GM12878 (cell line): Measurements from ENCODE around the gene CORO7. TPM values are rescaled to one million over a fixed set of nuclear protein-coding genes. Genes with fewer than 3 reads are reported as not detected.

Source experiments
- ATAC-seq: fragments of 200-7000 bp; cut with Tn5 transposase; 3 replicates; pipeline ENCODE4 v1.9.1; 2020; ENCODE audit warnings: mild to moderate bottlenecking, moderate library complexity
- BruUV-seq: library from RNA; stranded (reverse); fragments of 400-500 nt; replicated peaks from 2 replicates; lab custom pipeline; 2021; lab: Mats Ljungman, UMichigan
- CTCF ChIA-PET: fragments of 300-600 bp; sonication (Branson Sonifier 250); formaldehyde crosslinking; extraction: SDS; loops from one replicate; lab custom pipeline; 2021; ENCODE audit warnings: inconsistent platforms; lab: Yijun Ruan, JAX
- POLR2A ChIA-PET: fragments of 350-600 bp; formaldehyde crosslinking; extraction: SDS; loops from one replicate; lab custom pipeline; 2021; ENCODE audit warnings: inconsistent platforms; lab: Charles Lee
- RAD21 ChIA-PET: fragments of 300-600 bp; sonication (Branson Sonifier 250); formaldehyde crosslinking; loops from one replicate; lab custom pipeline; 2023; ENCODE audit warnings: antibody characterized with exemption; ENCODE audit not compliant: unreplicated experiment; lab: Charles Lee
- SMC1A ChIA-PET: fragments of 300-600 bp; sonication (Branson Sonifier 250); formaldehyde crosslinking; loops from one replicate; lab custom pipeline; 2023; ENCODE audit not compliant: unreplicated experiment, uncharacterized antibody; lab: Charles Lee
- DNase-seq: peaks from one replicate; pipeline ENCODE4 v3.0.0-alpha.2; 2011; ENCODE audit warnings: low read depth, low spot score
- FAIRE-seq: peaks from 3 replicates; lab custom pipeline; 2011; peaks lifted over from hg19 to GRCh38; lab: Jason Lieb, UNC
- H2AFZ ChIP-seq: 2 replicates; pipeline ENCODE4 v1.6.0; 2011; ENCODE audit warnings: low read depth, low read length, control low read depth; ENCODE audit not compliant: control insufficient read depth
- H3K27ac ChIP-seq: 2 replicates; pipeline ENCODE4 v1.5.1; 2011; ENCODE audit warnings: control low read depth; ENCODE audit not compliant: control insufficient read depth, insufficient read depth
- H3K27me3 ChIP-seq, 2 experiments: replicated peaks in 1 of 2; 2 replicates each; pipeline versions ENCODE4 v1.6.0 to v1.6.1; 2011; ENCODE audit warnings: low read length in 1 of 2; ENCODE audit not compliant: control insufficient read depth in 2 of 2, insufficient read depth in 2 of 2
- H3K36me3 ChIP-seq, 2 experiments: 2 replicates each; pipeline ENCODE4 v1.5.1; 2011; ENCODE audit warnings: low read length in 1 of 2; ENCODE audit not compliant: control insufficient read depth in 2 of 2, insufficient read depth in 2 of 2
- H3K4me1 ChIP-seq: 2 replicates; pipeline ENCODE4 v1.6.1; 2011; ENCODE audit warnings: mild to moderate bottlenecking, low read length, moderate library complexity, mixed read lengths; ENCODE audit not compliant: control insufficient read depth, insufficient read depth
- H3K4me2 ChIP-seq: 2 replicates; pipeline ENCODE4 v1.6.0; 2011; ENCODE audit warnings: control low read depth; ENCODE audit not compliant: control insufficient read depth, insufficient read depth
- H3K4me3 ChIP-seq: fragments of 200-600 bp; sonication (generic); 2 replicates; pipeline ENCODE4 v1.5.1; 2016
- H3K79me2 ChIP-seq: 2 replicates; pipeline ENCODE4 v1.6.0; 2011; ENCODE audit warnings: low read length; ENCODE audit not compliant: control insufficient read depth, insufficient read depth
- H3K9ac ChIP-seq: 2 replicates; pipeline ENCODE4 v1.8.0; 2011; ENCODE audit warnings: low read length, control low read depth, mixed read lengths; ENCODE audit not compliant: control insufficient read depth, insufficient read depth
- H3K9me3 ChIP-seq: replicated peaks from 3 replicates; pipeline ENCODE4 v1.5.1; 2011; ENCODE audit warnings: mild to moderate bottlenecking, low read length; ENCODE audit not compliant: control insufficient read depth, insufficient read depth
- H4K20me1 ChIP-seq: 2 replicates; pipeline ENCODE4 v1.6.0; 2011; ENCODE audit not compliant: control insufficient read depth, insufficient read depth
- ATF2 ChIP-seq: IDR thresholded peaks from 2 replicates; pipeline ENCODE4 v1.6.1; 2012; ENCODE audit warnings: low read length, inconsistent platforms
- CEBPB ChIP-seq, 2 experiments: fragments of 150-350 bp in 1 of 2; IDR thresholded peaks; 2 replicates each; pipeline ENCODE4 v1.6.1; 2012 to 2014; ENCODE audit warnings: low read depth in 2 of 2, low read length in 2 of 2, borderline replicate concordance in 1 of 2, inconsistent platforms in 1 of 2
- MEF2B ChIP-seq: fragments of 450-650 bp; IDR thresholded peaks from 2 replicates; pipeline ENCODE4 v1.6.1; 2018; ENCODE audit warnings: mild to moderate bottlenecking, moderate library complexity; ENCODE audit not compliant: partially characterized antibody, poor library complexity, severe bottlenecking
- NFXL1 ChIP-seq: fragments of 450-650 bp; IDR thresholded peaks from 2 replicates; pipeline ENCODE4 v1.6.1; 2017; ENCODE audit warnings: antibody characterized with exemption, mild to moderate bottlenecking, borderline replicate concordance
- SIN3A ChIP-seq: IDR thresholded peaks from 2 replicates; pipeline ENCODE4 v1.6.1; 2012; ENCODE audit warnings: low read depth, low read length, improper control_type of control experiment
- SUPT20H ChIP-seq: IDR thresholded peaks from 2 replicates; pipeline ENCODE4 v1.6.1; 2011; ENCODE audit warnings: low read depth, mild to moderate bottlenecking, low read length, moderate library complexity, borderline replicate concordance; ENCODE audit not compliant: control insufficient read depth
- SUZ12 ChIP-seq: fragments of 200-600 bp; sonication (generic); IDR thresholded peaks from one replicate; pipeline ENCODE4 v1.6.1; 2018; ENCODE audit warnings: antibody characterized with exemption, mild to moderate bottlenecking; ENCODE audit not compliant: unreplicated experiment
- TARDBP ChIP-seq: IDR thresholded peaks from 2 replicates; pipeline ENCODE4 v1.6.1; 2016; ENCODE audit warnings: borderline replicate concordance
- YBX1 ChIP-seq: fragments of 450-650 bp; IDR thresholded peaks from 2 replicates; pipeline ENCODE4 v1.6.1; 2016; ENCODE audit warnings: antibody characterized with exemption
- ZBTB40 ChIP-seq: fragments of 450-650 bp; IDR thresholded peaks from 2 replicates; pipeline ENCODE4 v1.6.1; 2016; ENCODE audit warnings: mild to moderate bottlenecking, moderate library complexity, borderline replicate concordance
- ZSCAN29 ChIP-seq: fragments of 450-650 bp; IDR thresholded peaks from 2 replicates; pipeline ENCODE4 v1.6.1; 2017; ENCODE audit warnings: mild to moderate bottlenecking, moderate library complexity
- WGBS: methylation state at CpG from one replicate; pipeline ENCODE4 v1.1.6; 2016; ENCODE audit warnings: low lambda C conversion rate; ENCODE audit not compliant: insufficient replicate concordance, insufficient coverage; ENCODE audit errors: missing lambda C conversion rate; 5-methylcytosine and 5-hydroxymethylcytosine counted together
- in situ Hi-C: fragments of 300-500 bp; cut with MboI; formaldehyde crosslinking; loops from 9 replicates; pipeline ENCODE4 v1.14.3; 2018; ENCODE audit warnings: mixed read lengths
- intact Hi-C: fragments of 100-400 bp; cut with micrococcal nuclease; formaldehyde crosslinking; loops from one replicate; pipeline ENCODE4 v1.14.2; 2022; ENCODE audit not compliant: unreplicated experiment
- polyA plus RNA-seq, 11 experiments: library from polyadenylated mRNA; depleted of rRNA in 4 of 11; unstranded in 6 of 11; stranded (reverse) in 5 of 11; fragments of >200 nt; fragmentation: Nextera tagmentation in 4 of 11; fragmentation: Illumina TruSeq in 1 of 11; extraction: Ambion mirVana in 4 of 11; extraction: Trizol in 1 of 11; gene quantifications; 1 replicate in 1 of 11; 2 replicates in 10 of 11; pipeline versions ENCODE4 v1.2.1 to v1.2.3, GENCODE V29; 2011 to 2016; ENCODE audit warnings: inconsistent platforms in 2 of 11, missing spikeins in 2 of 11, low read depth in 1 of 11
- total RNA-seq, 4 experiments: library from RNA; depleted of rRNA in 3 of 4; stranded (reverse); fragments of >200 nt in 3 of 4; fragmentation: Illumina TruSeq in 1 of 4; extraction: Trizol in 1 of 4; gene quantifications; 2 replicates each; pipeline versions ENCODE4 v1.2.1 to v1.2.3, GENCODE V29; 2013 to 2021
- TF ChIP-seq, protein P1 (sequence below): IDR thresholded peaks from 2 replicates; pipeline ENCODE4 v1.6.1; 2011; ENCODE audit warnings: low read depth, low read length, improper control_type of control experiment, borderline replicate concordance
- TF ChIP-seq, protein P2 (sequence below): IDR thresholded peaks from 2 replicates; pipeline ENCODE4 v1.6.1; 2011; ENCODE audit warnings: mild to moderate bottlenecking, low read depth, low read length, moderate library complexity; ENCODE audit not compliant: insufficient replicate concordance
- TF ChIP-seq, protein P3 (sequence below): IDR thresholded peaks from 2 replicates; pipeline ENCODE4 v1.6.1; 2011; ENCODE audit warnings: borderline replicate concordance, low read depth, mild to moderate bottlenecking, moderate library complexity, mixed read lengths, low read length; ENCODE audit not compliant: insufficient read depth; ENCODE audit errors: extremely low read length

The CORO7 gene
- total and polyA plus RNA-seq, 10 of the 15 experiments (the other 5 are each of a cell fraction or from before 2014, with no cell fraction given), result 0.64 to 89.2 (median 43.7) TPM

DNA sequence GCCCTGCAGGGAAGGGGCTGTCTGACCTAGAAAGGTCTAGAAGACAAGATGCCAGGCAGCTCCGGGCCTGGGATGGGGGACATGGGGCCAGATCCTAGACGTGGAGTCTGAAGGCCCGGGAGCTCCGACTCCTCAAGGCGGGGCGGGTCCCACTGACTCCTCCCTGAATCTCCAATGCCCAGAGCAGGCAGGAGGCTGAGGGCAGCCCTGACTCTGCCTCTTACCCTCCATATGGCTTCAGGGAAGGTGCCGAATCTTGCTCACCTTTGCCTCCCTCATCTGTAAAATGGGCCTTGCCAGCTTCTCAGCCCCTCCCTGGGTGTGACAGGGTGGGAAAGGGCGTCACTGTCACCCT, 30.0 kb downstream of the CORO7 start:
- CTCF ChIA-PET, result interaction anchor here (1.6 kb wide), 1 partner anchor 16 kb away, joined by 7 read pairs; no protein-coding TSS in a partner anchor
- 90% methylated on average over 8 of the region's 8 CpGs for WGBS
- no peak for TF ChIP-seq MEF2B
- TF ChIP-seq, protein P1, sequence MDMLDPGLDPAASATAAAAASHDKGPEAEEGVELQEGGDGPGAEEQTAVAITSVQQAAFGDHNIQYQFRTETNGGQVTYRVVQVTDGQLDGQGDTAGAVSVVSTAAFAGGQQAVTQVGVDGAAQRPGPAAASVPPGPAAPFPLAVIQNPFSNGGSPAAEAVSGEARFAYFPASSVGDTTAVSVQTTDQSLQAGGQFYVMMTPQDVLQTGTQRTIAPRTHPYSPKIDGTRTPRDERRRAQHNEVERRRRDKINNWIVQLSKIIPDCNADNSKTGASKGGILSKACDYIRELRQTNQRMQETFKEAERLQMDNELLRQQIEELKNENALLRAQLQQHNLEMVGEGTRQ, result no peak
- no peak for TF ChIP-seq CEBPB (IDR thresholded peaks at IDR 0.05; ENCODE audit: borderline replicate concordance in 1 of 2, low read depth in 2 of 2, low read length in 2 of 2)
- TF ChIP-seq, protein P2, sequence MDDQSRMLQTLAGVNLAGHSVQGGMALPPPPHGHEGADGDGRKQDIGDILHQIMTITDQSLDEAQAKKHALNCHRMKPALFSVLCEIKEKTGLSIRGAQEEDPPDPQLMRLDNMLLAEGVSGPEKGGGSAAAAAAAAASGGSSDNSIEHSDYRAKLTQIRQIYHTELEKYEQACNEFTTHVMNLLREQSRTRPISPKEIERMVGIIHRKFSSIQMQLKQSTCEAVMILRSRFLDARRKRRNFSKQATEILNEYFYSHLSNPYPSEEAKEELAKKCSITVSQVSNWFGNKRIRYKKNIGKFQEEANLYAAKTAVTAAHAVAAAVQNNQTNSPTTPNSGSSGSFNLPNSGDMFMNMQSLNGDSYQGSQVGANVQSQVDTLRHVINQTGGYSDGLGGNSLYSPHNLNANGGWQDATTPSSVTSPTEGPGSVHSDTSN, result no peak
- no peak for TF ChIP-seq SUZ12
- TF ChIP-seq ZBTB40, result no peak
- TF ChIP-seq YBX1, result no peak
- TF ChIP-seq NFXL1, result no peak
- no peak for TF ChIP-seq SIN3A
- TF ChIP-seq, protein P3, sequence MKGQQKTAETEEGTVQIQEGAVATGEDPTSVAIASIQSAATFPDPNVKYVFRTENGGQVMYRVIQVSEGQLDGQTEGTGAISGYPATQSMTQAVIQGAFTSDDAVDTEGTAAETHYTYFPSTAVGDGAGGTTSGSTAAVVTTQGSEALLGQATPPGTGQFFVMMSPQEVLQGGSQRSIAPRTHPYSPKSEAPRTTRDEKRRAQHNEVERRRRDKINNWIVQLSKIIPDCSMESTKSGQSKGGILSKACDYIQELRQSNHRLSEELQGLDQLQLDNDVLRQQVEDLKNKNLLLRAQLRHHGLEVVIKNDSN, result no peak
- TF ChIP-seq SUPT20H, result no peak
- TF ChIP-seq ATF2, result no peak
- no peak for TF ChIP-seq ZSCAN29
- TF ChIP-seq TARDBP, result no peak

More for the DNA sequence above, 30.0 kb downstream of the CORO7 start:
- DNase-seq, result no peak
- H2AFZ ChIP-seq, result no peak overlapping the region
- POLR2A ChIA-PET, result no interaction called here
- H3K4me1 ChIP-seq, result no peaks in the 10 kb centered on the region
- BruUV-seq, result no TSS peak
- H3K9ac ChIP-seq, result no peak overlapping the region
- H3K4me2 ChIP-seq, result no peak overlapping the region
- no peak overlapping the region for H3K27ac ChIP-seq
- H3K79me2 ChIP-seq, result no peaks in the 10 kb centered on the region
- FAIRE-seq, result no peak
- intact Hi-C loops, result no loop called here
- H3K4me3 ChIP-seq, result no peak overlapping the region
- no peaks in the 10 kb centered on the region for H4K20me1 ChIP-seq
- RAD21 ChIA-PET, result no interaction called here
- peaks cover 5 to 30% of the 10 kb centered on the region in 2 experiments; a peak in 3 of 4 replicates for H3K36me3 ChIP-seq
- no peaks in the 10 kb centered on the region for H3K27me3 ChIP-seq
- no peaks in the 10 kb centered on the region for H3K9me3 ChIP-seq
- SMC1A ChIA-PET, result no interaction called here
- no peak for ATAC-seq
- in situ Hi-C loops, result no loop called here
